ENCODE data around the gene IRGM. TPM values are rescaled to one million over a fixed set of nuclear protein-coding genes. Genes with fewer than 3 reads are reported as not detected.

The IRGM gene
- polyA plus RNA-seq, 2 of the 4 experiments (the other 2 are of a cell fraction): not detected

- no peak for TF ChIP-seq SMC3 (IDR thresholded peaks at IDR 0.05)
- no peak for TF ChIP-seq RARB (CRISPR knock-in tag; IDR thresholded peaks at IDR 0.05)
- TF ChIP-seq ELK1 (IDR thresholded peaks at IDR 0.05; ENCODE audit: low read depth, low read length): no peak
- TF ChIP-seq HDAC2 (IDR thresholded peaks at IDR 0.05): no peak
- TF ChIP-seq CBX2 (IDR thresholded peaks at IDR 0.05; ENCODE audit: borderline replicate concordance, low read depth): no peak
- TF ChIP-seq HOXB5 (CRISPR knock-in tag; IDR thresholded peaks at IDR 0.05): no peak
- no peak for TF ChIP-seq FOSB (CRISPR knock-in tag; IDR thresholded peaks at IDR 0.05)
- no peak for TF ChIP-seq BHLHE40 (IDR thresholded peaks at IDR 0.05; ENCODE audit: low read depth, low read length)
- no peak for TF ChIP-seq PBX3 (IDR thresholded peaks at IDR 0.05)
- TF ChIP-seq CEBPB (IDR thresholded peaks at IDR 0.05): no peak
- TF ChIP-seq, protein P1, sequence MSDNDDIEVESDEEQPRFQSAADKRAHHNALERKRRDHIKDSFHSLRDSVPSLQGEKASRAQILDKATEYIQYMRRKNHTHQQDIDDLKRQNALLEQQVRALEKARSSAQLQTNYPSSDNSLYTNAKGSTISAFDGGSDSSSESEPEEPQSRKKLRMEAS (IDR thresholded peaks at IDR 0.05): no peak
- TF ChIP-seq MAZ (IDR thresholded peaks at IDR 0.05; ENCODE audit: borderline replicate concordance, low read depth, low read length): no peak
- TF ChIP-seq JUNB (IDR thresholded peaks at IDR 0.05): no peak
- no peak for FAIRE-seq
- H3K9me3 ChIP-seq: no peaks in the 10 kb centered on the region
- ChIA-PET CTCF (interaction anchor here (0.6 to 2.2 kb wide), 10 partner anchors 14 to 387 kb away, joined by 3 to 8 read pairs (median 4); partner anchors contain the start of gene SMIM3), POLR2A (interaction anchor here (0.9 kb wide), 1 partner anchor 146 kb away, joined by 4 read pairs; the partner anchor contains the start of gene RBM22)
- H3K4me1 ChIP-seq: no peaks in the 10 kb centered on the region
- H3K4me2 ChIP-seq: no peak overlapping the region
- no peak overlapping the region for H3K27ac ChIP-seq
- no peak; a peak in 1 of 6 replicates for ATAC-seq
- WGBS (ENCODE audit: missing lambda C conversion rate): 35% methylated on average over 5 of the region's 5 CpGs
- no peak for DNase-seq (ENCODE audit: low read depth in 1 of 2, low spot score in 1 of 2)
- no peak overlapping the region for H3K4me3 ChIP-seq
Observed at GRCh38 chr5:150847334-150847695, 994 bp downstream of the IRGM start.

GRCh38 chr5:150848271-150848670 is 1.9 kb downstream of the IRGM start:
- FAIRE-seq (no peak), DNase-seq (ENCODE audit: low read depth in 1 of 2, low spot score in 1 of 2) (no peak), ATAC-seq (no peak)
- Histone ChIP-seq H3K4me1 (no peaks in the 10 kb centered on the region), H3K4me2 (no peak overlapping the region), H3K27ac (no peak overlapping the region), H3K9me3 (no peaks in the 10 kb centered on the region), H3K4me3 (no peak overlapping the region)
- no peak for TF ChIP-seq RARB (CRISPR knock-in tag; IDR thresholded peaks at IDR 0.05)
- TF ChIP-seq NPAS2 (CRISPR knock-in tag; IDR thresholded peaks at IDR 0.05; ENCODE audit: borderline replicate concordance): no peak
- no peak for TF ChIP-seq FOXS1 (CRISPR knock-in tag; IDR thresholded peaks at IDR 0.05)
- TF ChIP-seq, protein P2, sequence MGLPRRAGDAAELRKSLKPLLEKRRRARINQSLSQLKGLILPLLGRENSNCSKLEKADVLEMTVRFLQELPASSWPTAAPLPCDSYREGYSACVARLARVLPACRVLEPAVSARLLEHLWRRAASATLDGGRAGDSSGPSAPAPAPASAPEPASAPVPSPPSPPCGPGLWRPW (IDR thresholded peaks at IDR 0.05): no peak
- TF ChIP-seq TP53 (CRISPR knock-in tag; IDR thresholded peaks at IDR 0.05): no peak
- TF ChIP-seq PHF8 (IDR thresholded peaks at IDR 0.05; ENCODE audit: borderline replicate concordance, low read depth): no peak
- TF ChIP-seq, protein P1 (IDR thresholded peaks at IDR 0.05): no peak
- no peak for TF ChIP-seq CTCF (IDR thresholded peaks at IDR 0.05)
- no peak for TF ChIP-seq ZC3H11A (IDR thresholded peaks at IDR 0.05)
- no peak for TF ChIP-seq HOXB13 (CRISPR knock-in tag; IDR thresholded peaks at IDR 0.05; ENCODE audit: low read depth)
- TF ChIP-seq E2F6 (IDR thresholded peaks at IDR 0.05; ENCODE audit: borderline replicate concordance, low read depth): no peak
- no peak for TF ChIP-seq NFE2L2 (conservative IDR thresholded peaks at IDR 0.05; ENCODE audit: low read length)
- no peak for TF ChIP-seq HOXA7 (CRISPR knock-in tag; IDR thresholded peaks at IDR 0.05)
- no peak for TF ChIP-seq EP300 (IDR thresholded peaks at IDR 0.05)
- no peak for TF ChIP-seq FOSB (CRISPR knock-in tag; IDR thresholded peaks at IDR 0.05)
- no peak for TF ChIP-seq HMGXB4 (CRISPR knock-in tag; IDR thresholded peaks at IDR 0.05; ENCODE audit: borderline replicate concordance)
- no peak for TF ChIP-seq MYC (IDR thresholded peaks at IDR 0.05; ENCODE audit: borderline replicate concordance, low read length)
- no peak for TF ChIP-seq ESRRA (IDR thresholded peaks at IDR 0.05; ENCODE audit: borderline replicate concordance, low read length)
- TF ChIP-seq TFCP2L1 (CRISPR knock-in tag; IDR thresholded peaks at IDR 0.05): no peak
- TF ChIP-seq RCOR1 (IDR thresholded peaks at IDR 0.05; ENCODE audit: low read depth, low read length): no peak
- WGBS (ENCODE audit: missing lambda C conversion rate): 20% methylated on average over 4 of the region's 4 CpGs
- CTCF ChIA-PET: interaction anchor here (0.9 to 2.2 kb wide), 3 partner anchors 13 to 388 kb away, joined by 4 to 8 read pairs (median 5); no protein-coding TSS in a partner anchor
- POLR2A ChIA-PET: no interaction called here

Measured in A549 (cell line).